Rectal smooth muscle tissue (tissue), 1 donor: ENCODE measurements around the gene HTR2B.

ENCODE experiments used
- H3K27ac ChIP-seq: one replicate; pipeline ENCODE4 v1.7.0; 2013; ENCODE audit warnings: low read depth, low read length, inconsistent platforms
- H3K27me3 ChIP-seq: one replicate; pipeline ENCODE4 v1.7.0; 2013; ENCODE audit warnings: low read length; ENCODE audit not compliant: control insufficient read depth, insufficient read depth
- H3K36me3 ChIP-seq: one replicate; pipeline ENCODE4 v1.7.0; 2013; ENCODE audit warnings: low read length; ENCODE audit not compliant: control insufficient read depth, insufficient read depth
- H3K4me1 ChIP-seq: one replicate; pipeline ENCODE4 v1.7.0; 2013; ENCODE audit warnings: low read length; ENCODE audit not compliant: control insufficient read depth, insufficient read depth
- H3K4me3 ChIP-seq: one replicate; pipeline ENCODE4 v1.7.0; 2013; ENCODE audit warnings: low read length
- H3K9ac ChIP-seq: one replicate; pipeline ENCODE4 v1.7.0; 2013; ENCODE audit warnings: low read length

The HTR2B gene

GRCh38 chr2:231063347-231063746, 61.5 kb downstream of the HTR2B start:
- H3K27me3 ChIP-seq, result no peaks in the 10 kb centered on the region
- peaks cover 11% of the 10 kb centered on the region for H3K36me3 ChIP-seq
- H3K27ac ChIP-seq, result no peak overlapping the region
- H3K4me1 ChIP-seq, result peaks cover 5% of the 10 kb centered on the region
- H3K9ac ChIP-seq, result no peak overlapping the region
- no peak overlapping the region for H3K4me3 ChIP-seq

GRCh38 chr2:231062776-231063175, 62.1 kb downstream of the HTR2B start:
- no peak overlapping the region for H3K4me3 ChIP-seq
- no peak overlapping the region for H3K9ac ChIP-seq
- peaks cover 10% of the 10 kb centered on the region for H3K36me3 ChIP-seq

GRCh38 chr2:231059756-231060155, 65.1 kb downstream of the HTR2B start:
- Histone ChIP-seq H3K4me1 (peaks cover 14% of the 10 kb centered on the region), H3K9ac (no peak overlapping the region), H3K27me3 (no peaks in the 10 kb centered on the region), H3K4me3 (no peak overlapping the region), H3K36me3 (peaks cover 6% of the 10 kb centered on the region), H3K27ac (no peak overlapping the region)

More at GRCh38 chr2:231062776-231063175, 62.1 kb downstream of the HTR2B start:
- H3K4me1 ChIP-seq, result peaks cover 11% of the 10 kb centered on the region
- no peaks in the 10 kb centered on the region for H3K27me3 ChIP-seq
- no peak overlapping the region for H3K27ac ChIP-seq

- Histone ChIP-seq H3K9ac (no peak overlapping the region), H3K27ac (no peak overlapping the region), H3K27me3 (no peaks in the 10 kb centered on the region), H3K4me3 (no peak overlapping the region), H3K36me3 (peaks cover 6% of the 10 kb centered on the region), H3K4me1 (peaks cover 14% of the 10 kb centered on the region)
Measured at GRCh38 chr2:231058761-231059550, 65.9 kb downstream of the HTR2B start.
